KG1 (cell line): ENCODE data around the gene PPP1R12C.
"Not testable (repeated sequence)": the region's sequence is repeated elsewhere in the genome, so short reads cannot be mapped to it uniquely, and the experiment has no call there.

ENCODE experiments used
- DNase-seq: peaks from one replicate; lab custom pipeline; 2025; lab: John Stamatoyannopoulos, UW

PPP1R12C gene

DNA sequence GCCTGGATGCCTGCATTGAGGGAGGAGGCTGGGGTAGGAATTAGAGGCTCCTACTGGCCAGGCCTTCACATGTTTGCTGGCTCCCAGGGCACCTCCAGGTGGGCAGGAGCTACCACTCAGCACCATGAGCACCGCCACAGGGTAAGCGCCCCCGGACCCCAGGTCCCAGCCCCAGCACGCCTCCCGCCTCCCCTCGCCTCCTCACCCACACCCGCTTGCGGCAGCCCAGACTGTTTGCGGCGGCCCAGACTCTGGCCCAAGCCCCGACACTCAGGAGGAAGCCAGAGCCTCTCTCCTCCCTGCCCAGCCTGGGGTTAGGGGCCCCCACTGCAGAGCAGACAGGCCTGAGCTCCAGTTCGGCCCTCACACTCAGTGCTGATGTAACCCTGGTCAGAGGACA, 41.1 kb downstream of the PPP1R12C start:
- no peak for DNase-seq

DNA sequence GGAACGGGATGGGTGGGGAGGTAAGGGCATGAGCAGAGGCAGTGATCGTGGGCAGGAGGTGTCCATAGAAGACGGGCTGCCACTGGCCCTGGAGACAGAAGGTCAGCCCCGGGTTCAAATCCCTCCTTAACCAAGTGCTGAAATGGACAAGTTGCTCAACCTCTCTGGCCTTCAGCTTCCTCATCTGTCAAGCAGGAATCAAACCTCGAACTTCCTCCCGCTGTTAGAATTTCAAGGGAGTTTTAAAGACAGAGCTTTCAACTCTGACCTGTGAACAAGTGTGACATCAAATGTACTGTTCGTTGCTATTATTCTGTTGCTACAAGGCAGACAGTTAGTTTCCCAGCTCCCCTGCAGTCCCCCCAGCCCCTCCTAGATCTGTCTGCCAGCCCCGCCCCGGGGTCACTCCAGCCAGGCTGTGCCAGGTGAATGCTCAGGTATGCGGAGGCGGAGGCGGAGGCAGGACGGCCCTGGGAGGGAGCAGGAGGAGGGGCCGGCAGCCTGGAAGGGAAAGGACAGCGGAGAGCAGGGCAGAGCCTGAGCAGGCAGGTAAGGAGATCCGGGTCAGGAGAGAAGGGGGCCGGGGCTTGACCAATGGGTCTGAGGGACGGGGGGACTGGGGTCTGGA, 42.0 kb downstream of the PPP1R12C start, which contains the start of gene EPS8L1:
Gene EPS8L1 (plus strand): TSS at position 499 of the 628 bp plus-strand sequence. CDS start 576 bp downstream, outside the sequence.
- DNase-seq, result no peak

DNA sequence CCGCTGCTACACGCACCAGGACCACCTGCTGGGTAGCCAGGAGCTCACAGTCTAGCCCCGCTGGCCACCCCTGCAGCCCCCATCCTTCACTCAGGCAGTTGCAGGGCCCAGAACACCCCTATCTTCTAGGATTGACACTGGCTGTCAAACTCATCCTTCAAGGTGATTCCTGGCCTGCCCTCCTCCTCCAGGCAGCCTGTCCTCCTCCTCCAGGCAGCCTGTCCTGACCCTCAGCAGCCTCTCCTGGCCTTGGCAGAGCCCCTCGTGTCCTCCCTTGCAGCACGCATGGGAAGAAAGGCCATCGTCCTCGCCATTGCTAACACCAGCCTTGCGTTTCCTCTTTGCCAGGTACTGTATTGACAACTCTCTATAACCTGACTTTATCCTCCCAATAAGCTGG, 45.5 kb downstream of the PPP1R12C start:
- no peak for DNase-seq

DNA sequence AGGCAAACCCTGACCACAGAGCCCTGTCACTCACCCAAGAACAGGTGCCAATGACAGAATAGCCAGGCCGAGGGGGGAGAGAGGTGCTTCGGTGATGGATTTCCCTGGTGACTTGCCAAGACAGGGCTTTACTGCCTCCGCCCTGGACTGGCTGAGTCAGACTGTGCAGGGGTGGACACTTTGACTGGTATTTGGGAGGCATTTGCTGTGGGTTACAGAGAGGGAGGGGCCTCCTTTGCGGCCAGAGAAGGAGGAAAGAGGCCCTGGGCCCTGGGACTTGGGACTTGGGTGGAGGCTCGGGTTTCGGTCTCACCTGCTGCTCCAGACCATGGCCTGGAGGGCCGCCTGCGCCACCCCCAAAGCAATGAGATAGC, 46.3 kb downstream of the PPP1R12C start:
- DNase-seq, result peak; percentile 16

DNA sequence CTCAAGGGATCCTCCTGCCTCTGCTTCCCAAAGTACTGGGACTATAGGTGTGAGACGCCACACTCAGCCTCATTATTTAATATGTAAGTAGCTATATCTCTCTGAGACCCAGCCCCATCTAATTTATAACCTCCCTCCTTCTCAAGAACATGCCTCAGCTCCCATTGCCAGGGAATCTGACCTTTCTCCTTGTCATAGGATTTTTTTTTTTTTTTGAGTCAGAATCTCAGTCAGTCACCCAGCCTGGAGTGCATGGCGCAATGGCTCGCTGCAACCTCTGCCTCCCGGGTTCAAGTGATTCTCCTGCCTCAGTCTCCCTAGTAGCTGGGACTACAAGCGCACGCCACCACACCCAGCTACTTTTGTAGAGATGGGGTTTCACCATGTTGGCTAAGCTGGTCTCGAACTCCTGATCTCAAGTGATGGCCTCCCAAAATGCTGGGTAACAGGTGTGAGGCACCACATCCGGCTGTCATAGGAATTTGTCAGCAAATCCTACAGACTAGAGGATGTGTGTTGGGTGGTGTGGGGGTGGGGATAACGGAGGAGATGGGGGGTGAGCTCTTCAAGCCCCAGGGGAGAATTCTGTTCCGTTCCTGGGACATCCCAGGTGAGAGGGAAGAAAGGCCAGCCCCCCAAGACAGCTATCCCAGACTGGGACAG, 46.8 kb downstream of the PPP1R12C start:
- DNase-seq, result no peak

DNA sequence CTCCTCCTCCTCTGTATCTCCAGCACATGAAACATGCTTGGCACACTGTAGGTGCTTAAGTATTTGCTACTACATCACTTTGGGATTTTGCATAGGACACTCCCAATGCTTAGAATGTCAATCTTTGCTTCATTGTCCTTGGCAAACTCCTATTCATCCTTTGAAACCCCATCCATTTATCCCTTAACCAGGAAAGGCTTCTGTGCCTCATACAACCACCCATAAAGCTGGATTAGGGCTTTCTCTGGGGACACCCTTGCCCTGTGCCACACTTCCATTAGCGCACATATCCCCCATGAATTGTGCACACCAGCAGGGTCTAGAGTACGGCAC, 47.6 kb downstream of the PPP1R12C start:
- DNase-seq, result no peak

DNA sequence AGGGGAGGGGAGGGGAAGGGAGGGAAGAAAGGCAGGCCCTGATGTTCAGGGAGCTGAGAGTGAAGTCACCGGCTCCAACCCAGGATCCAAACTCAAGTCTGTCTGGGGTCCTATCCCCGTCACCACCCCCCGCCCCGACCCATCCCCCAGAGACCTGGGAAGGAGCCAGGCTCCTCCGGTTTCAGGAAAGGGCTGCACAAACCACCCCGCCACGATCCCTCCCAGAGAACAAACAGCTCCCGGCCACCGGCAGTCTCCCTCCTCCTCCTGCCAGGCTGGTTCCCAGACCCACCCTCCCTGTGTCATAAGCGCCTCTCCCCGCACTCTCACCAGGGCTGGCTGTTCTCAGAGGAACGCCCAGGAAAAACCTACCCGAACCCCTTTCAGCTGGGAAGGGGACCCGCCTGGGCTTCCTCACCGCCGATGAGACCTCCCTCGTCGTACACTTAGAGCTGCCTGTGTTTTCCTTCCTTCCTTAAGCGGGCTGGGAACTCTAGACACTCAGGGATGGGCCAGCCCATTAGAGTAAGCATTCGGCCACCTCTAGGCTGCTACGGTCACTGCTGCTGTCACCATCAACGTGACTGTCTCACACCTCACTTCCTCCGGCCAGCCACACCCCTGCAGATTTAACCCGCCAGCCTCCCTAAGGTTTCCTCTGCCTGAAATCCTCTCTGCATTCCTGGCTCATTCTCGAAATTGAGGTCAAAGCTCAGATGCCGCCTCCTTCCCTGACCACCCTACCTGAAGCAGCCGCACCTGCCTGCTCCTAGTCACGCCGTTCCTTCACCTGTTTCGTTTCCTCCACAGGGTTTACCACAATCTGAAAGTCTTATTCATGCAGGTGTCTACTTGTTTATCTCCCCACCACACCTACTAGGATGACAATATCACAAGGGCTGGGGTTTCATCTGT, 48.2 kb downstream of the PPP1R12C start:
- no peak for DNase-seq

DNA sequence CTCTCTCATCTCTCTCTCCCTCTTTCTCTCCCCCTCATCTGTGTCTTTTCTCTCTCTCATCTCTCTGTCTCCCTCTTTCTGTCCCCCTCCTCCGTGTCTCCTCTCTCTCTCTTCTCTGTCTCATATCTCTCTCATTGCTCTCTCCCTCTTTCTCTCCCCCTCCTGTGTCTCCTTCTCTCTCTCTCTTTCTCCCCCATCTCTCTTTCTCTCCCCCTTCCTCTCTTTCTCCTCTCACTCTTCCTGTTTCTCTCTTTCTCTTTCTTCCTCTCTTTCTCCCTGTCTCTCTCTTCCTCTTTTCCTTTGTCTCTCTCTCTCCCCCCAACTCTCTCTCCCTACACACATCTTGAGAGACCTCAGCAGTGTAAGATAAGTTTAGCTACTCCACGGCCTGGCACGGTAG, 49.6 kb downstream of the PPP1R12C start:
- DNase-seq, result no peak

DNA sequence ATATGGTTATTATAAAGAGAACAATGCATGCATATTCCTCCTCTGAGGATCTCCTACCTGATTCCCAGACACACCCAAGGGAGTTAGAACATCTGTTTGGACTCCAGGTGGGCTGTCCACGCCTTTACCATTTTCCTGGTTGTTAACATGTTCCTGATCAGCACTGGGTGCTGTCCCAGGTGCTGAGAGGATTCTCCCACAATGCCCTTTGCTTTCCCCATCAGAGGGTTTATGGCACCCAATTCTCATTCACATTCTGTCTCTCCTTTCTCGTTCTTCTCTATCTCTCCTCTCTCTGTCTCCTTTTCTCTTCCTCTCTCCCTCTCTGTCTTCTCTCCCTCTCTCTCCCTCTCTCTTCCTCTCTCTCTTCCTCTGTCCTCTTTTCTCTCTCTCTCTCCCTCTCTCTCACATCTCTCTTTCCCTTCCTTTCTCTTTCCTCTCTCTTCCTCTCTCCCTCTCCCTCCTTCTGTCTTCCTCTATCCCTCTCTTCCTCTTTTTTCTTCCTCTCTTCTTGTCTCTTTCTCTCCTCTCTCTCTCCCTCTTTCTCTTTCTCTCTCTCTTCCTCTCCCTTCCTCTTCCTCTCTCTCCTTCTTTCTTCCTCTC, 51.2 kb downstream of the PPP1R12C start:
- no peak for DNase-seq

DNA sequence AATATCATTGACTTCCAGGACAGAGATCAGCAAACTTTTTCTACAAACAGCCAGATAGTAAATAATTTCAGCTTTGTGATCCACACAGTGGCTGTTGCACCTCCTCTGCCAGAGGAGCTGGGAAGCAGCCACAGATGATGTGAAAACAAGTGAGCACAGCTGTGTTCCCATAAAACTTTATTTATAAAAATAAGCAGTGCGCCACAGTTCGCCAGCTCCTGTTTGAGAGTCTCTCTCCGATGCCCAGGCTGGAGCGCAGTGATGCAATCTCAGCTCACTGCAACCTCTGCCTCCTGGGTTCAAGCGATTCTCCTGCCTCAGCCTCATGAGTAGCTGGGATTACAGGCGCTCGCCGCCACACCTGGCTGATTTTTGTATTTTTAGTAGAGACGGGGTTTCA, 51.9 kb downstream of the PPP1R12C start:
- DNase-seq, result not testable (repeated sequence)

DNA sequence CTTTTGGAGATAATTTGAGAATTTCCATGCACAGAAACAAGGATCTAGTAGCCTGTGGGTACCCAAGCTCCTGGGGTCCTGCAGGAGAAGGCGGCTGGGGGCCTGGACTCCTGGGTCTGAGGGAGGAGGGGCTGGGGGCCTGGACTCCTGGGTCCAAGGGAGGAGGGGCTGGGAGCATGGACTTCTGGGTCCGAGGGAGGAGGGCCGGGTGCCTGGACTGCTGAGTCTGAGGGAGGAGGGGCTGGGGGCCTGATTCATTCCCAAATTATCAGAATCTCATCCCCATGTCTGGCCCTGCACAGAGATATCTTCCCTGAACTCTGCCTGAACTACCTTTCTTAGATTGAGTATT, 54.0 kb downstream of the PPP1R12C start:
- no peak for DNase-seq

DNA sequence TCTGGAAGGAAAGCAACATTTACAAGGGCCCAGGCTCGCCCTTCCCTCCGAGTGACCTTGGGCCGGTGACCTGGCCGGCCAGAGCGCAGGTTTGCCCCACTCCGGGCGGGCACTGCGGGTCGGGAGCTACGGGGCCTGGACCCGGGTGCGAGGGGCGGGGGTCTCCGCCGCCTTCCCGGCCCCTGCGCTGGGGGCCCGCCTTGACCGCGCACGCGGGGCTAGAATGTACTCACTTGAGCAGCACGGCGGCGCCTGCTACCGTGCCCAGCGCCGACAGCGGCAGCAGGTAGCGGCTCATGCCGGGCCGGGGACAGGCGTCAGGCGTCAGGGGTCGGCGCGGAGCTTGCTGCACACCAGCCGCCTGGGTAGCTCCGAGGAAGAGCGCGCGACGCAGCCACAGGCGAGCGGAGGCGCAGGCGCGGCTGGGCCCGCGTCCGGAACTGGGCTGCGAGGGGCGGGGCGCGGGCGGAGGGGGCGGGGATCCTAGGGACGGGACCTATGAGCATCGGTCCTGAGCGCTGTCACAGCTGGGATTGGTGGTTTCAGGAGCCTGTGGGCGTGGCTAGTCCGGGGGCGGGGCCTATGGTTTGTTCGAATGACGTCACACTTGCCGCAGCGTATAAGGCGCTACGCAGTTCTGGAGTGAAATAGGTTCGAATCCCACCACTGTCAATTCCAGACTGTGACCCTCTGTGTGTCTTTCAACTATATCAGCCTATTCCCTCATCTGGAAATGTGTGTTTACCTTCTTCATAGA, 54.5 kb downstream of the PPP1R12C start, which contains the start of gene RDH13:
Gene RDH13 (minus strand): TSS at position 414 of the 757 bp plus-strand sequence. CDS start 116 bp downstream, at position 298.
- DNase-seq, result peak; percentile 95

DNA sequence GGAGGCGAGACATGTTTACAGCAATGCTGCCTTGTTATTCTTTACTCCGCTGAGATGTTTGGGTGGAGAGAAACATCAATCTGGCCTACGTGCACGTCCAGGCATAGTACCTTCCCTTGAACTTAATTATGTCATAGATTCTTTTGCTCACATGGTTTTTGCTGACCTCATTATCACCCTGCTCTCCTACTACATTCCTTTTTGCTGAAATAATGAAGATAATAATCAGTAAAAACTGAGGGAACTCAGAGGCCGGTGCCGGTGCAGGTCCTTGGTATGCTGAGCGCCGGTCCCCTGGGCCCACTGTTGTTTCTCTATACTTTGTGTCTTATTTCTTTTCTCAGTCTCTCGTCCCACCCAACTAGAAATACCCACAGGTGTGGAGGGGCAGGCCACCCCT, 57.1 kb downstream of the PPP1R12C start:
- DNase-seq, result not testable (repeated sequence)

DNA sequence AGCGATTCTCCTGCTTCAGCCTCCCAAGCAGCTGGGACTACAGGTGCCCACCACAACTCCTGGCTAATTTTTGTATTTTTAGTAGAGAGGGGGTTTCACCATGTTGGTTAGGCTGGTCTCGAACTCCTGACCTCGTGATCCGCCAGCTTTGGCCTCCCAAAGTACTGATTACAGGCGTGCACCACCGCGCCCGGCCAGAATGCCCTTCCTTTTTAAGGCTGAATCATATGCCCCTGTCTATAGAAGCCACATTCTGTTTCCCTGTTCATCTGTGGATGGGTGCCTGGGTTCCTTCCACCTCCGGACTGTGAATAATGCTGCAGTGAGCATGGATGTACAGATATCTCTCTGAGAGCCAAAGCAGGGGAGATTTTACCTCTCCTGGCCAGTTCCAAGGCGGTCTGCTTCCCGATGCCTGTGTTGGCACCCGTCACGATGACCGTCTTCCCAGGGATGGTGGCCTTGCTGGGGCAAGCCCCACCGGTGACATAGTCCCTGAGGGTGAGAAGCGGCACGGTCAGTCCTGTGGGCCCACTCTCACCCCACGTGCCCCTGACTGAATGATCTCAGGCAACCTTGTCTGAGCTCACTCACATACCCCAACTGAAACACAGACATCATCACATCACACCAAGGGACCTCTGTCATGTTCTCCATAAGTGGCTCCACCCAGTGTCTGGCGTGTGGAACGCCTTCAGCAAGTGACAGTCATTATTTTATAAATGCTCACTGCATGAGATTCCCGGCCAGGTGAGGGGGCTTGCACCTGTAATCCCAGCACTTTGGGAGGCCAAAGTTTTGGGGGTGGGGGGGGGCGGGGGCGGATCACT, 58.4 kb downstream of the PPP1R12C start:
- no peak for DNase-seq

DNA sequence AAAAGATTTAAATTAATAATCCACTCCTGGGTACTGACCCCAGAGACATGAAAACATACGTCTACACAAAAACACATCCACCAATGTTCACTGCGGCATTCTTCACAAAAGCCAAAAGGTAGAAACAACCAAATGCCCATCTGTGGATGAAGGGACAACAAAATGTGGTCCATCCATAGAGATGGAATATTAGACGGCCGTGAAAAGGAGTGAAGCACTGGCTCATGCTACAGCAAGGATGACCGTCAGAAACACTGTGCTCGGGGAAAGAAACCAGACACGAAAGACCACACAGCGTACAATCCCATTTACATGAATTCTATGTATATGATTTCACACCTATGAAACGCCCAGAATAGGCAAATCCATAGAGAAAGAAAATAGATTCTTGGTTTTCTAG, 60.6 kb downstream of the PPP1R12C start:
- no peak for DNase-seq

DNA sequence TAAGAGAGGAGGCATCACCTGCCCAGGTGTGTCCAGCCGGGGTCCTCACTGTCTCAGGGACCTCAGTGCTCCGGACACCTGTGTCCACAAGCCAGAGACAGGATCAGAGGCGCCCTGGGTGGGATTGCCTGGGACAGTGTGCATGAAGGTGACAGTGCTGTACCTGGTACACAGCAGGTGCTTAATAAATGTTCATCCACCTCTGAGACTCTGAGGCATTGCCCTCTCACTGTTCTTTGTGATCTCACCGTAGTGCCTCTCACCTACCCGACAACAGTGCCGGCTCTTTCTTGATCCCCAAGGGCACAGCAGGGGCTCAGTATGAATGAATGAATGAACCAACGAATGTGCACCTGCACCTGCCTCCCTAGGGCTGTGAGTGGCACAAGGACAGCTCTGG, 63.7 kb downstream of the PPP1R12C start:
- no peak for DNase-seq

DNA sequence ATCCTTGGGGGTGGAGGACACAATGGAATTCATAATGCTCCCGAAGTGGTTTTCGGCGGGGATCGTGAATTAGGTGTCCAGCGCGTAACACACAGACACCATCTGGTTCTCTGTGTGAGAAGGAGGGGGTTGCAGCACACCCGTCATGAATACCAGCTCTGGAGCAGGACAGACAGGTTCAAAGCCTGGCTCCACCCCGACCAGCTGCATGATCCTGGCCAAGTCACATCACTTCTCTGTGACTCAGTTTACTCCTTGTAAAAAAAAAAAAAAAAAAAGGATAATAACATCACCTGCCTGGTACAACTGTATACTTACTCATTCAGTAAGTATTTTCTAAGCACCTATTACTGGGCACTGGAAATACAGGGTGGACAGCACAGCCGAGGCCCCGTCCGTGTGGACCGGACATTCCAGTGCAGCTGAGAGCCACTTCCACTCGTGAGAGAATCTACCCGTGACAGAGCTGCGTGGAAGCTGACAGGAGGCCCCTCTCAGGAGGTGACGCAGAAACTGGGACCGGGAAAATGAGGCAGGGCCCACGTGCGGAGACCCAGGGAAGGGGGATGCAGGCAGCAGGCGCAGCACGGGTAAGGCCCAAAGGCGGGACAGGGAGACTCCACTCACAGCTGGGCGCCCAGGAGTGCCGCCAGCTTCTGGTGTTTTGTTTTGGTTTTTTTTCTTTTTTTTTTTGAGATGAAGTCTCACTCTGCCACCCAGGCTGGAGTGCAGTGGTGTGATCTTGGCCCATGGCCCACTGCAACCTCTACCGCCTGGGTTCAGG, 66.5 kb downstream of the PPP1R12C start:
- no peak for DNase-seq

DNA sequence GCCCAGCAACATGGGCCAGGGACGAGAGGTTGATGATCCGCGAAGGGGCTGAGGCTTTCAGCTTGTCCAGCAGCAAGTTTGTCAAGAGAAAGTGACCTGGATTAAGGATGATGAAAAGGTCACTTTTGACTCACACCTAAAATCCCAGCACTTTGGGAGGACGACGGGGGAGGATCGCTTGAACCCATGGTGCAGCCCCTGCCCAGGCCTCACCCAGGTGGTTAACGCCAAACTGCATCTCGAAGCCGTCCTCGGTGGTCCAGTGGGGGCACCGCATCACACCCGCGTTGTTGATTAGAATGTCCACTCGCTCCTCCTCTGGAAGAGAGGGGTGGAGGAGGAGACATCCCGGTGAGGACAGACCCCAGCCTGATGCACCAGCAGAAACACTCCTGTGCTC, 69.0 kb downstream of the PPP1R12C start:
- DNase-seq, result no peak

DNA sequence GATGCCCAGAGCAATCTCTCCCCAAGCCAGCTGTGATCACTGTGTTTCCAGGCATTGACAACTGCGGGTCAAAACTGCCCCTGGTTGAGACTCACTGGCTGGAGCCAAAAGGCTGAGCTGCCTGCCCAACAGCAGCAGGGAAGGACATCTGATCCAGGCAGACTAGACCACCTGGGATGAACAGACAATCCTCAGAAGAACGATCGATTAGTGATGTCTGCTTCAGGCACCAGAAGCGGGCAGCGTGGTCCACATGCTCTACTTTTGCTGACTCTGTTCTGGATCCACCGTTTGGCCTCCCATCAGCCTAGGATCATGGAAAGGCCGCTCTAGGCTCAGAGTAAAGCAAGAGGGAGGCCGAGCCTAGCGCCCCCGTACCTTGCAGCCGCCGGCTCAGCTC, 69.5 kb downstream of the PPP1R12C start:
- no peak for DNase-seq

DNA sequence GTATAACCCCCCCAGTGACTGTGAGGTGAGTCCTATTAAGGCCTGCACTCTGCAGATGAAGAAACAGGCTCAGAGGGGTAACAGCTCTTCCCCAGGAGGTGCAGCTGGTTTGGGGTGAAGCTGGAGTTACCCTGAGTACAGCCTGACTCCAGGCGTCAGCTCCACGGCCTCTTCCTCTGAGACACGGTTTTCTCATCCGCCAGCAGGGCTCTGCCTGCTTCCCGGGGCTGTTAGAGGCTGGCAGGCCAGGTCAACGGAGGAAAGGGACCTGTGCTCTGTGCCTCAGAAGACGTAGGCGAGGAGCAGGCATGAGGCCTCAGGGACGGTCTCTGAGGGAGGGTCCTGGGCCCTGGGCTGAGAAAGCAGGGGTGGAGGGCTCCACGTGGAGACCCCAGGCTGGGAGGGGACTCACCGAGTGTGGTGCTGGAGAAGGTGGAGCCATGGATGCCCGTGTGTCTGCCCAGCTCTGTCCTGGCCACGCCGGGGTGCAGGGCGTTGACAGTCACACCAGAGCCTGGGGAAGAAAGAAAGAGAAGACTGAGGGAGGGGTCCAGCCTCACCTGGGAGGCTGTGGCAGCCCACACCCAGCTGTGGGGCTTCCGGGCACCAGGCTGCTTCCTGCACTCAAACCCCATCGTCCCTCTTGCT, 70.3 kb downstream of the PPP1R12C start:
- DNase-seq, result no peak
